Neural progenitor cell (in vitro differentiated cells): Measurements from ENCODE around the gene LIN9. TPM values are rescaled to one million over a fixed set of nuclear protein-coding genes. Genes with fewer than 3 reads are reported as not detected.

Source experiments
- DNase-seq: peaks from one replicate; pipeline ENCODE4 v3.0.0-alpha.2; 2016; ENCODE audit warnings: low spot score
- H2AFZ ChIP-seq: fragments of 200-600 bp; sonication (generic); replicated peaks from 2 replicates; pipeline ENCODE4 v1.6.1; 2016; ENCODE audit warnings: antibody characterized with exemption
- H3F3A ChIP-seq: fragments of 200-600 bp; sonication (generic); 2 replicates; pipeline ENCODE4 v1.6.1; 2016; ENCODE audit warnings: antibody characterized with exemption, low read depth
- H3K27ac ChIP-seq: fragments of 200-600 bp; sonication (generic); 2 replicates; pipeline ENCODE4 v1.5.1; 2016; ENCODE audit warnings: mild to moderate bottlenecking
- H3K27me3 ChIP-seq: fragments of 200-600 bp; sonication (generic); 2 replicates; pipeline ENCODE4 v1.6.1; 2016; ENCODE audit warnings: mild to moderate bottlenecking, moderate library complexity
- H3K36me3 ChIP-seq: fragments of 200-600 bp; sonication (generic); 2 replicates; pipeline ENCODE4 v1.5.1; 2016
- H3K4me1 ChIP-seq: fragments of 200-600 bp; sonication (generic); 2 replicates; pipeline ENCODE4 v1.6.1; 2016; ENCODE audit warnings: mixed run types
- H3K4me2 ChIP-seq: fragments of 200-600 bp; sonication (generic); 2 replicates; pipeline ENCODE4 v1.6.1; 2016
- H3K4me3 ChIP-seq: fragments of 200-600 bp; sonication (generic); 2 replicates; pipeline ENCODE4 v1.5.1; 2016
- H3K79me2 ChIP-seq: fragments of 200-600 bp; sonication (generic); 2 replicates; pipeline ENCODE4 v1.6.1; 2016; ENCODE audit warnings: low read depth
- H3K9ac ChIP-seq: fragments of 200-600 bp; sonication (generic); 2 replicates; pipeline ENCODE4 v1.6.1; 2016
- H3K9me3 ChIP-seq: fragments of 200-600 bp; sonication (generic); 2 replicates; pipeline ENCODE4 v1.5.1; 2016; ENCODE audit warnings: low read depth
- H4K20me1 ChIP-seq: fragments of 200-600 bp; sonication (generic); 2 replicates; pipeline ENCODE4 v1.6.1; 2016; ENCODE audit warnings: low read depth
- H3K27ac Mint-ChIP-seq: 3 replicates; pipeline ENCODE4 v1.8.0; 2021; ENCODE audit warnings: mixed read lengths
- H3K27me3 Mint-ChIP-seq: 2 replicates; pipeline ENCODE4 v1.8.0; 2022; ENCODE audit warnings: low read depth, mild to moderate bottlenecking, inconsistent platforms, moderate library complexity, mixed read lengths; ENCODE audit not compliant: insufficient read depth
- H3K36me3 Mint-ChIP-seq: 3 replicates; pipeline ENCODE4 v1.8.0; 2021; ENCODE audit warnings: mixed read lengths
- H3K4me1 Mint-ChIP-seq: 3 replicates; pipeline ENCODE4 v1.8.0; 2021; ENCODE audit warnings: mixed read lengths
- H3K4me3 Mint-ChIP-seq: 3 replicates; pipeline ENCODE4 v1.8.0; 2021; ENCODE audit warnings: mild to moderate bottlenecking, moderate library complexity, mixed read lengths
- H3K9me3 Mint-ChIP-seq: 3 replicates; pipeline ENCODE4 v1.8.0; 2020; ENCODE audit warnings: mixed read lengths
- EZH2 ChIP-seq: fragments of 200-600 bp; sonication (generic); IDR thresholded peaks from 2 replicates; pipeline ENCODE4 v1.6.1; 2017; ENCODE audit warnings: antibody characterized with exemption, mild to moderate bottlenecking, moderate library complexity
- EZH2phosphoT487 ChIP-seq: fragments of 200-600 bp; sonication (generic); IDR thresholded peaks from 2 replicates; pipeline ENCODE4 v1.6.1; 2017; ENCODE audit warnings: antibody characterized with exemption
- total RNA-seq: library from RNA; depleted of rRNA; stranded (reverse); fragments of >200 nt; gene quantifications from 2 replicates; pipeline ENCODE4 v1.2.3, GENCODE V29; 2015; ENCODE audit warnings: low replicate concordance
- TF ChIP-seq, protein P1 (sequence below): fragments of 200-600 bp; sonication (generic); IDR thresholded peaks from 2 replicates; pipeline ENCODE4 v1.5.1; 2017; ENCODE audit warnings: antibody characterized with exemption, mild to moderate bottlenecking

Gene LIN9
- total RNA-seq, 1 donor from 2014 or later = 34.4 TPM

DNA sequence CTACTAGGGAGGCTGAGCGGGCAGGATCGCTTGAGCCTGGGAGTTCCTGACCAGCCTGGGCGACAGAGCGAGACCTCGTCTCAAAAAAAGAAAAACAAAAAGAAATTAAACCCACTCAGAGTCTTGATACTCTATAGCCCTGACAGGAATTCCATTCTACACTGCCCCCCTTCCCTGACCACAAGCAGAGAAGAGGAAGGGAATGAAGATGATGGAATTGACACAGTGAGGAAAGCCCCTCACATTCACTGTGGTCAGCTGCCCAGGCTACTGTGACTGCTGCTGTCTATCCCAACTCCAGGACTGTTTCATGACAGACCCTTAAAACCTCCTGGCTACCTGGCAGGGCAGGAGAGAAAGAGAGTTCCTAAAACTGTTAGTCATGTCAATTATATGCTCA is 12.1 kb downstream of the LIN9 start:
- H3K9me3 Mint-ChIP-seq = no peaks in the 10 kb centered on the region
- H3K9ac ChIP-seq = no peak overlapping the region
- no peak overlapping the region for H3K27ac Mint-ChIP-seq
- no peak overlapping the region for H3K4me2 ChIP-seq
- no peak overlapping the region for H3K27ac ChIP-seq
- no peaks in the 10 kb centered on the region for H3K4me1 Mint-ChIP-seq
- peaks cover 26% of the 10 kb centered on the region for H3K79me2 ChIP-seq
- no peaks in the 10 kb centered on the region for H3F3A ChIP-seq
- no peaks in the 10 kb centered on the region for H3K4me1 ChIP-seq
- peaks cover 7% of the 10 kb centered on the region for H4K20me1 ChIP-seq
- no peak overlapping the region for H3K4me3 Mint-ChIP-seq
- no peak overlapping the region for H3K4me3 ChIP-seq
- no peak for DNase-seq
- no peaks in the 10 kb centered on the region for H3K27me3 Mint-ChIP-seq
- no peak overlapping the region for H2AFZ ChIP-seq
- peaks cover 6% of the 10 kb centered on the region for H3K36me3 ChIP-seq
- peaks cover 22% of the 10 kb centered on the region for H3K36me3 Mint-ChIP-seq
- no peaks in the 10 kb centered on the region for H3K27me3 ChIP-seq
- no peak for TF ChIP-seq EZH2phosphoT487
- no peak for TF ChIP-seq EZH2
- TF ChIP-seq, protein P1, sequence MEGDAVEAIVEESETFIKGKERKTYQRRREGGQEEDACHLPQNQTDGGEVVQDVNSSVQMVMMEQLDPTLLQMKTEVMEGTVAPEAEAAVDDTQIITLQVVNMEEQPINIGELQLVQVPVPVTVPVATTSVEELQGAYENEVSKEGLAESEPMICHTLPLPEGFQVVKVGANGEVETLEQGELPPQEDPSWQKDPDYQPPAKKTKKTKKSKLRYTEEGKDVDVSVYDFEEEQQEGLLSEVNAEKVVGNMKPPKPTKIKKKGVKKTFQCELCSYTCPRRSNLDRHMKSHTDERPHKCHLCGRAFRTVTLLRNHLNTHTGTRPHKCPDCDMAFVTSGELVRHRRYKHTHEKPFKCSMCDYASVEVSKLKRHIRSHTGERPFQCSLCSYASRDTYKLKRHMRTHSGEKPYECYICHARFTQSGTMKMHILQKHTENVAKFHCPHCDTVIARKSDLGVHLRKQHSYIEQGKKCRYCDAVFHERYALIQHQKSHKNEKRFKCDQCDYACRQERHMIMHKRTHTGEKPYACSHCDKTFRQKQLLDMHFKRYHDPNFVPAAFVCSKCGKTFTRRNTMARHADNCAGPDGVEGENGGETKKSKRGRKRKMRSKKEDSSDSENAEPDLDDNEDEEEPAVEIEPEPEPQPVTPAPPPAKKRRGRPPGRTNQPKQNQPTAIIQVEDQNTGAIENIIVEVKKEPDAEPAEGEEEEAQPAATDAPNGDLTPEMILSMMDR = no peak
- H3K9me3 ChIP-seq = no peaks in the 10 kb centered on the region

DNA sequence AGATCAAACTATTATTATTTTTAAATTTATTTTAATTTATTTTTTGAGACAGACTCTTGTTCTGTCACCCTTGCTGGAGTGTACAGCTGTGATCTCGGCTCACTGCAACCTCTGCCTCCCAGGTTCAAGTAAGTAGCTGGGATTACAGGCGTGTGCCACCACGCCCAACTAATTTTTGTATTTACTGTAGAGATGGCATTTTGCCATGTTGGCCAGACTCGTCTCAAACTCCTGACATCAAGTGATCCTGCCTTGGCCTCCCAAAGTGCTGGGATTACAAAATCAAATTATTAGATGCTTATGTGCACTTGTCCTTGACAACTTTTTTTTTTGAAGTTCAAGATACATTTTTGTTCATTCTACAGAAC is 15.4 kb downstream of the LIN9 start:
- TF ChIP-seq EZH2 (no peak), EZH2phosphoT487 (no peak)
- TF ChIP-seq, protein P1 = no peak
- Histone ChIP-seq H3K4me2 (no peak overlapping the region), H3K27me3 (no peaks in the 10 kb centered on the region), H2AFZ (no peak overlapping the region), H3K4me1 (no peaks in the 10 kb centered on the region), H3K27ac (no peak overlapping the region), H3K79me2 (no peaks in the 10 kb centered on the region), H3K9me3 (no peaks in the 10 kb centered on the region), H3K36me3 (peaks cover 10% of the 10 kb centered on the region), H4K20me1 (no peaks in the 10 kb centered on the region), H3K4me3 (no peak overlapping the region), H3F3A (no peaks in the 10 kb centered on the region), H3K9ac (no peak overlapping the region)
- H3K4me3 Mint-ChIP-seq = no peak overlapping the region
- H3K27me3 Mint-ChIP-seq = no peaks in the 10 kb centered on the region
- no peaks in the 10 kb centered on the region for H3K4me1 Mint-ChIP-seq
- H3K27ac Mint-ChIP-seq = no peak overlapping the region
- H3K9me3 Mint-ChIP-seq = no peaks in the 10 kb centered on the region
- DNase-seq = no peak
- H3K36me3 Mint-ChIP-seq = peaks cover 21% of the 10 kb centered on the region

DNA sequence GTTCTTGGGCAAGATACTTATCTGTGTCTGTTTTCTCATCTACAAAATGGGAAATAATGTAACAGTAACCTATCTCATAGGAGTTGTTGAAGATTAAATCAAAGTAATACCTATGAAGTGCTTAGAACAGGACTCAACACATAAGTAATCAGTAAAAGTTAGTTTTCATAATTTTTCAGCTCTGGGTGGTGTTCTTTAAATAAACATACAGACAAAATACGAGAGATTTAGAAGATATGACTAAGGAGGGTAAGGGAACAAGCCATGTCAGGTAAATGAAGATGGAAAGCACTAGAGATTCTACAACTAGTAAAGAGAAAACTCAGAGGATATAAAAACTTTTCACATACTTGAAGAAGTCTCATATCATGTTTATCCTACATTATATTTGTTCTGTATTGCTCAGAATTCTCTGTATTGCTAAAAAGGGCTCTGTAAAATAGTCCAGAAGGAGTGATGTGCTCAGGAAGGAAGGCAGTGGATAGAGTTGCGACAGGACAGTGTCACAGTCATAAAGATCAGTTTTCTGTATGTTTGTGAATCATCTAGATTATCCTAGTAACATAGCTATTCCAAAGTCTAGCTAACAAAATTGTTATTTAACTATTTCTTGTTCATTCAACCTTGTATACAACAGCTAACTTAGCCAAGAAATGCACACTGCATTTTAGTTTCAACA is 16.0 kb downstream of the LIN9 start:
- Histone ChIP-seq H3K4me2 (no peak overlapping the region), H3F3A (no peaks in the 10 kb centered on the region), H3K4me3 (no peak overlapping the region), H3K27me3 (no peaks in the 10 kb centered on the region), H4K20me1 (no peaks in the 10 kb centered on the region), H2AFZ (no peak overlapping the region), H3K4me1 (no peaks in the 10 kb centered on the region), H3K9ac (no peak overlapping the region), H3K9me3 (no peaks in the 10 kb centered on the region), H3K79me2 (no peaks in the 10 kb centered on the region), H3K27ac (peak overlapping the region; percentile 53), H3K36me3 (peaks cover 10% of the 10 kb centered on the region)
- DNase-seq = no peak
- no peaks in the 10 kb centered on the region for H3K27me3 Mint-ChIP-seq
- peaks cover 24% of the 10 kb centered on the region for H3K36me3 Mint-ChIP-seq
- TF ChIP-seq EZH2 (no peak), EZH2phosphoT487 (no peak)
- TF ChIP-seq, protein P1 = no peak
- H3K27ac Mint-ChIP-seq = no peak overlapping the region
- H3K9me3 Mint-ChIP-seq = no peaks in the 10 kb centered on the region
- no peaks in the 10 kb centered on the region for H3K4me1 Mint-ChIP-seq
- H3K4me3 Mint-ChIP-seq = no peak overlapping the region
